ENCODE results near the gene CAPN10.

CAPN10 gene

DNA sequence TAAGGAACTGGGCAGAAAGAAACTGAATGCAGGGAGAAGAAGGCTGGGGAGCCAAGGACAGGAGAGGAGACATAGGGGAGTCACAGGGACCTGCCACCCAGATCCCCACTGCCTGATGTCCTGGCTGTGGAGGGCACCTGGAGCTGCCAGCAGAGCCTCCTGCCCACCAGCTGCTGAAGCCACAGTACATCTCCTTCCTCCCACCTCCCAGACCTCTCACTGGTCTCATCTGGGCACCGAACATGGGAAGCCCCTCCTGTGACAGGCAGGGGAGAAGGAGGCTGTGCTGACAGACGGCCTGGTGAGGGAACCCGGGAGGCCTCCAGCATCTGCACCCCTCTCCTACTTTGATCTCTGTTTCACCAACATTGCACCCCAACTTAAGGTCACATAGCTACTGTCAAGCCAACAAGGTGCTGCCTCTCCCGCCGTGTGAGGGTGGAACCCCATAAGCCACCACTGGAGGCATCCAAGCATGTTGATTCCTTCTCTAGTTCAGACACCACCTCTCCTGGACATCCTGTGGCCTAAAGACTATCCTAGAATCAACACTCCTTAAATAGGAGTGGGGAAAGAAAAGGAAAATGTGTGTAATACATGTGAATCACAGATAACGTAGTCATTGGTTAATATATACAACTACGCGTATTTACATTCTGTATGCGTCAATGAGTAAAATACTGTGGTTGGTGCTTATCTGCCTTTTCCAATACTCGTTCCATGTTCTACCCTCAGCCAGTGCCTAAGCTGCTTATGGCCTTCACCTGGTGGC lies 21.8 kb upstream of the CAPN10 start:
- Histone ChIP-seq H3K27me3 (ENCODE audit: insufficient read depth, poor library complexity, severe bottlenecking) (no peaks in the 10 kb centered on the region), H3K27ac (replicated peaks) (peak overlapping the region; percentile 92), H3K4me3 (replicated peaks; ENCODE audit: insufficient read depth, low read length) (no peak overlapping the region)
- peak in 1 of 2 experiments; percentile 35 for DNase-seq (ENCODE audit: low read depth in 1 of 2, low spot score in 1 of 2)
- TF ChIP-seq SPI1 (IDR thresholded peaks at IDR 0.05; ENCODE audit: borderline replicate concordance, low read depth), result no peak
- TF ChIP-seq, protein P1, sequence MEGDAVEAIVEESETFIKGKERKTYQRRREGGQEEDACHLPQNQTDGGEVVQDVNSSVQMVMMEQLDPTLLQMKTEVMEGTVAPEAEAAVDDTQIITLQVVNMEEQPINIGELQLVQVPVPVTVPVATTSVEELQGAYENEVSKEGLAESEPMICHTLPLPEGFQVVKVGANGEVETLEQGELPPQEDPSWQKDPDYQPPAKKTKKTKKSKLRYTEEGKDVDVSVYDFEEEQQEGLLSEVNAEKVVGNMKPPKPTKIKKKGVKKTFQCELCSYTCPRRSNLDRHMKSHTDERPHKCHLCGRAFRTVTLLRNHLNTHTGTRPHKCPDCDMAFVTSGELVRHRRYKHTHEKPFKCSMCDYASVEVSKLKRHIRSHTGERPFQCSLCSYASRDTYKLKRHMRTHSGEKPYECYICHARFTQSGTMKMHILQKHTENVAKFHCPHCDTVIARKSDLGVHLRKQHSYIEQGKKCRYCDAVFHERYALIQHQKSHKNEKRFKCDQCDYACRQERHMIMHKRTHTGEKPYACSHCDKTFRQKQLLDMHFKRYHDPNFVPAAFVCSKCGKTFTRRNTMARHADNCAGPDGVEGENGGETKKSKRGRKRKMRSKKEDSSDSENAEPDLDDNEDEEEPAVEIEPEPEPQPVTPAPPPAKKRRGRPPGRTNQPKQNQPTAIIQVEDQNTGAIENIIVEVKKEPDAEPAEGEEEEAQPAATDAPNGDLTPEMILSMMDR (IDR thresholded peaks at IDR 0.05; ENCODE audit: insufficient read depth, low read length), result no peak
- no peak for TF ChIP-seq GABPA (IDR thresholded peaks at IDR 0.05; ENCODE audit: low read depth)
- TF ChIP-seq, protein P2, sequence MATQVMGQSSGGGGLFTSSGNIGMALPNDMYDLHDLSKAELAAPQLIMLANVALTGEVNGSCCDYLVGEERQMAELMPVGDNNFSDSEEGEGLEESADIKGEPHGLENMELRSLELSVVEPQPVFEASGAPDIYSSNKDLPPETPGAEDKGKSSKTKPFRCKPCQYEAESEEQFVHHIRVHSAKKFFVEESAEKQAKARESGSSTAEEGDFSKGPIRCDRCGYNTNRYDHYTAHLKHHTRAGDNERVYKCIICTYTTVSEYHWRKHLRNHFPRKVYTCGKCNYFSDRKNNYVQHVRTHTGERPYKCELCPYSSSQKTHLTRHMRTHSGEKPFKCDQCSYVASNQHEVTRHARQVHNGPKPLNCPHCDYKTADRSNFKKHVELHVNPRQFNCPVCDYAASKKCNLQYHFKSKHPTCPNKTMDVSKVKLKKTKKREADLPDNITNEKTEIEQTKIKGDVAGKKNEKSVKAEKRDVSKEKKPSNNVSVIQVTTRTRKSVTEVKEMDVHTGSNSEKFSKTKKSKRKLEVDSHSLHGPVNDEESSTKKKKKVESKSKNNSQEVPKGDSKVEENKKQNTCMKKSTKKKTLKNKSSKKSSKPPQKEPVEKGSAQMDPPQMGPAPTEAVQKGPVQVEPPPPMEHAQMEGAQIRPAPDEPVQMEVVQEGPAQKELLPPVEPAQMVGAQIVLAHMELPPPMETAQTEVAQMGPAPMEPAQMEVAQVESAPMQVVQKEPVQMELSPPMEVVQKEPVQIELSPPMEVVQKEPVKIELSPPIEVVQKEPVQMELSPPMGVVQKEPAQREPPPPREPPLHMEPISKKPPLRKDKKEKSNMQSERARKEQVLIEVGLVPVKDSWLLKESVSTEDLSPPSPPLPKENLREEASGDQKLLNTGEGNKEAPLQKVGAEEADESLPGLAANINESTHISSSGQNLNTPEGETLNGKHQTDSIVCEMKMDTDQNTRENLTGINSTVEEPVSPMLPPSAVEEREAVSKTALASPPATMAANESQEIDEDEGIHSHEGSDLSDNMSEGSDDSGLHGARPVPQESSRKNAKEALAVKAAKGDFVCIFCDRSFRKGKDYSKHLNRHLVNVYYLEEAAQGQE (IDR thresholded peaks at IDR 0.05; ENCODE audit: insufficient replicate concordance, low read depth), result no peak
- no peak for TF ChIP-seq POLR2AphosphoS5 (IDR thresholded peaks at IDR 0.05; ENCODE audit: low read depth)

DNA sequence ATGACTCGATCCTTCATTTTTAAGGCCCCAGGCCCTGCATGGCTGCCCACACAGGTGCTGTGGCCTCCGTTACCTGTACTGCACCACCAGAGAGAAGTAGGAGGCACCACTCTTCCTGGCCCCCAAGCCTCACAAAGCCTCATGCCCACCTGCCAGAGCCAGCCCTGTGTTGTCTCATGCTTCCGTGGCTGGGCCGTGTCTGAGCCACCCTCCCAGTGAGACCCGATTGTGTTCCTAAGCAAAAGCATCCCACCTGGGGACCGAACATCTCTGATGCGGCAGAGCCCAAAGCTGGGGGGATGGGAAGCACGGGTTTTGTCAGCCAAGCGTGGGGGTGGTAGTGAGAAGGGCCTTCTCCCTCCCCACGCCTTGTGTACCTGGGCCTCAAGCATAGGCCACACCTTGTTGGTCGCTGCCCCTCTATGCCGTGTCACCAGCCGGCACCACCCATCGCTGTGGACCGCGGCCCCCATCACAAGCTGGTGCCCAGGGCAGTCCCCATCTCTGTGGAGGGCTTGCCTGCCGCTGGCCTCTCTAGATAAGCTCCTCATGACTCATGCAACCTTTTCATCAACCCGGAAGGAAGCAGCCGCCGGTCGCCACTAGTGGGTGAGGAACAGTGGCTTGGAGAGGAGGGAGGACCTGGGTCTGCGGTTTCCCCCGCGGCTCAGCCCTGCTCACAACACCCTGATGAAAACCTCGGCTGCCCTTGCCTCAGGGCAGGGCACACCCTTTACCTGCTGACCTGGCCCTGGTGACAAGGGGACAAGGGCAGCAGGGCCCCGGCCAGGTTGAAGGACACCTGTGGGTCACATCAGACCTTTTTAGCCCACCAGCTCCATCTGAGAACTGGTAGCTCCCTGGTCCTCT lies 21.0 kb upstream of the CAPN10 start:
- H3K27me3 ChIP-seq (ENCODE audit: insufficient read depth, poor library complexity, severe bottlenecking), result no peaks in the 10 kb centered on the region
- H3K27ac ChIP-seq (replicated peaks), result peak overlapping the region; percentile 92
- DNase-seq (ENCODE audit: low read depth in 1 of 2, low spot score in 1 of 2), result peak; percentile 87 to 98
- H3K4me3 ChIP-seq (replicated peaks; ENCODE audit: insufficient read depth, low read length), result peak overlapping the region; percentile 27
- TF ChIP-seq SPI1 (IDR thresholded peaks at IDR 0.05; ENCODE audit: borderline replicate concordance, low read depth), result peak; percentile 46; the same call in 1 of the 2 replicates
- no peak for TF ChIP-seq GABPA (IDR thresholded peaks at IDR 0.05; ENCODE audit: low read depth)
- TF ChIP-seq POLR2AphosphoS5 (IDR thresholded peaks at IDR 0.05; ENCODE audit: low read depth), result peak; percentile 65; the same call in 1 of the 2 replicates
- TF ChIP-seq, protein P2 (IDR thresholded peaks at IDR 0.05; ENCODE audit: insufficient replicate concordance, low read depth), result no peak
- TF ChIP-seq, protein P1 (IDR thresholded peaks at IDR 0.05; ENCODE audit: insufficient read depth, low read length), result no peak

DNA sequence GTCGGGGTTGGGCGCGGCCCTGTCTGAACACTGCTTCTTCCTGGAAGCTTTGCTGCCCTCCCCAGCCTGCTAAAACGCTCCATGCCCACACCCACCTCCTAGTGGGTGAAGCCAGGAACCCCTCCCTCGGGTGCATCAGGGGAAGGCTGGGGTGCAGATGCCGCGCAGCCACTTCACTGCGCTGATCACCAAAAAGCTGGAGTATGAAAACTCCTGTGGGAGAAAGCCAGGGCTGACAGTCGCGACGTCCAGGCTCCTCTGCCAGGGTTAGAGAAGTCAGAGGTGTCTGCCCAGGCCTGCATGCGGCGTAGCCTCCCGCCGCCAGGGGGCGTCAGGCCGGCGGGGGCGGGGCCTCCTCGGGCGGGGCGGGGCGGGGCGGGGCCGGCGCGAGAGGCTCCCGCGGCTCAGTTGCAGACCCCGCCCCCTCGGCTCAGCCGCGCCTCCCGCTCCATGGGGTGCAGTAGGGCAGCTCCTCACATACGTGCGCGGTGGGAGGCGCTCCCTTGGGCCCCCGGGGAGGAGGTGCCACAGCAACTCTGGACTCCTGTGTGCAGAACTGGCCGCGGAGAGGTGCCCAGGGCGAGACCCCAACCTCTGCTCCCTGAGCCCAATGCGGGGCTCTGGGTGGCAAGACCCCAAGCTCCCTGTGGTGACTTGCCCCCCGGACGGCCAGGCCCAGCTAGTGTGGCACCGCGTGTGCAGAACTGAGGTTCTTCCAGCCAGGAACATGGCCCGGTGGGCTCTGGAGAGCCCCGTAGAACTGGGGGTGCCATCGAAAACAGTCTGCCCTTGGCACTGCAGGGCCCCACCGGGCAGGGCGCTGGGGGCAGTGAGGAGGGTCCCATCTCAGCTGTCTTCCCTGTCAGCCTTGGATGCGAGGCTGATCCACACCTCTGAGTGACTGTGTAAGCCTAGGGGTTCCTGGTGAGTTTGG lies 20.1 kb upstream of the CAPN10 start:
- peak; percentile 84 to 94 for DNase-seq (ENCODE audit: low read depth in 1 of 2, low spot score in 1 of 2)
- peak overlapping the region; percentile 56 for H3K4me3 ChIP-seq (replicated peaks; ENCODE audit: insufficient read depth, low read length)
- peak overlapping the region; percentile 92 for H3K27ac ChIP-seq (replicated peaks)
- TF ChIP-seq SPI1 (IDR thresholded peaks at IDR 0.05; ENCODE audit: borderline replicate concordance, low read depth), result no peak
- TF ChIP-seq, protein P1 (IDR thresholded peaks at IDR 0.05; ENCODE audit: insufficient read depth, low read length), result peak; percentile 59
- TF ChIP-seq POLR2AphosphoS5 (IDR thresholded peaks at IDR 0.05; ENCODE audit: low read depth), result peak; percentile 28; the same call in 1 of the 2 replicates
- H3K27me3 ChIP-seq (ENCODE audit: insufficient read depth, poor library complexity, severe bottlenecking), result no peaks in the 10 kb centered on the region

Measured in HL-60 (cell line).